ENCODE measurements around the gene ITGAX. TPM values are rescaled to one million over a fixed set of nuclear protein-coding genes. Genes with fewer than 3 reads are reported as not detected.

Gene ITGAX
- total RNA-seq, 1 donor from 2014 or later: 56.9 TPM

- no peaks in the 10 kb centered on the region for H3K27me3 Mint-ChIP-seq (ENCODE audit: low read depth)
- intact Hi-C loops (cut with micrococcal nuclease): loop anchor here (10.0 kb wide), 1 partner anchor 163 kb away; no protein-coding TSS in a partner anchor
- no peaks in the 10 kb centered on the region for H3K36me3 Mint-ChIP-seq (ENCODE audit: low read depth)
- peak; percentile 58 for DNase-seq (ENCODE audit: low spot score)
- H3K4me1 Mint-ChIP-seq (ENCODE audit: low read depth): peaks cover 32% of the 10 kb centered on the region
- no peak overlapping the region for H3K27ac Mint-ChIP-seq
- no peak overlapping the region for H3K4me3 Mint-ChIP-seq (ENCODE audit: low read depth)
- H3K9me3 Mint-ChIP-seq: no peaks in the 10 kb centered on the region
Observed at GRCh38 chr16:31427441-31428278, 72.7 kb downstream of the ITGAX start.

GRCh38 chr16:31428279-31428597 lies 73.3 kb downstream of the ITGAX start, which contains the start of gene COX6A2:
COX6A2 (minus strand) TSS chr16:31428360; CDS start chr16:31428325, 35 bp downstream.
- Mint-ChIP-seq H3K4me1 (ENCODE audit: low read depth) (peaks cover 27% of the 10 kb centered on the region), H3K27ac (no peak within 1 kb of the TSS), H3K9me3 (no peaks in the 10 kb centered on the region), H3K4me3 (ENCODE audit: low read depth) (no peak within 1 kb of the TSS), H3K27me3 (ENCODE audit: low read depth) (no peaks in the 10 kb centered on the region), H3K36me3 (ENCODE audit: low read depth) (no peaks in the 10 kb centered on the region)
- intact Hi-C loops (cut with micrococcal nuclease): loop anchor here (10.0 kb wide), 1 partner anchor 163 kb away; no protein-coding TSS in a partner anchor
- no peak for DNase-seq (ENCODE audit: low spot score)

- H3K4me3 Mint-ChIP-seq (ENCODE audit: low read depth): no peak overlapping the region
Observed at GRCh38 chr16:31428638-31429247, 73.8 kb downstream of the ITGAX start.

GRCh38 chr16:31429314-31429713 lies 74.3 kb downstream of the ITGAX start:
- intact Hi-C loops (cut with micrococcal nuclease): loop anchor here (10.0 kb wide), 1 partner anchor 165 kb away; no protein-coding TSS in a partner anchor
- no peak for DNase-seq (ENCODE audit: low spot score)
- H3K4me1 Mint-ChIP-seq (ENCODE audit: low read depth): peaks cover 18% of the 10 kb centered on the region
- H3K27me3 Mint-ChIP-seq (ENCODE audit: low read depth): no peaks in the 10 kb centered on the region
- no peak overlapping the region for H3K27ac Mint-ChIP-seq
- no peak overlapping the region for H3K4me3 Mint-ChIP-seq (ENCODE audit: low read depth)
- H3K9me3 Mint-ChIP-seq: no peaks in the 10 kb centered on the region
- H3K36me3 Mint-ChIP-seq (ENCODE audit: low read depth): no peaks in the 10 kb centered on the region

More at GRCh38 chr16:31428638-31429247, 73.8 kb downstream of the ITGAX start:
- H3K27me3 Mint-ChIP-seq (ENCODE audit: low read depth): no peaks in the 10 kb centered on the region
- H3K36me3 Mint-ChIP-seq (ENCODE audit: low read depth): no peaks in the 10 kb centered on the region
- intact Hi-C loops (cut with micrococcal nuclease): loop anchor here (10.0 kb wide), 1 partner anchor 164 kb away; no protein-coding TSS in a partner anchor
- no peak overlapping the region for H3K27ac Mint-ChIP-seq
- peaks cover 22% of the 10 kb centered on the region for H3K4me1 Mint-ChIP-seq (ENCODE audit: low read depth)
- DNase-seq (ENCODE audit: low spot score): no peak
- H3K9me3 Mint-ChIP-seq: no peaks in the 10 kb centered on the region

- Mint-ChIP-seq H3K27me3 (ENCODE audit: low read depth) (no peaks in the 10 kb centered on the region), H3K9me3 (no peaks in the 10 kb centered on the region), H3K36me3 (ENCODE audit: low read depth) (no peaks in the 10 kb centered on the region), H3K4me3 (ENCODE audit: low read depth) (no peak overlapping the region), H3K4me1 (ENCODE audit: low read depth) (peaks cover 17% of the 10 kb centered on the region), H3K27ac (no peak overlapping the region)
- intact Hi-C loops (cut with micrococcal nuclease): loop anchor here (10.0 kb wide), 1 partner anchor 165 kb away; no protein-coding TSS in a partner anchor
- DNase-seq (ENCODE audit: low spot score): no peak
Observed at GRCh38 chr16:31429796-31430195, 74.8 kb downstream of the ITGAX start.

GRCh38 chr16:31430380-31431052 lies 75.5 kb downstream of the ITGAX start:
- Mint-ChIP-seq H3K27me3 (ENCODE audit: low read depth) (no peaks in the 10 kb centered on the region), H3K4me3 (ENCODE audit: low read depth) (no peak overlapping the region), H3K27ac (no peak overlapping the region), H3K4me1 (ENCODE audit: low read depth) (peaks cover 16% of the 10 kb centered on the region), H3K36me3 (ENCODE audit: low read depth) (no peaks in the 10 kb centered on the region), H3K9me3 (no peaks in the 10 kb centered on the region)
- intact Hi-C loops (cut with micrococcal nuclease): no loop called here
- no peak for DNase-seq (ENCODE audit: low spot score)

Other genes starting within 250 kb of the ITGAX start
- gene BCKDK, start 246.8 kb upstream of the ITGAX start, total RNA-seq: 47.5 and 50.0 TPM in 2 replicates
- gene KAT8, start 237.5 kb upstream of the ITGAX start, total RNA-seq: 60.5 and 61.2 TPM in 2 replicates
- not detected in 2 replicates for gene PRSS8, start 219.4 kb upstream of the ITGAX start, total RNA-seq
- gene PRSS36, start 205.1 kb upstream of the ITGAX start, total RNA-seq: 0.07 and 0.14 TPM in 2 replicates
- gene FUS, start 175.0 kb upstream of the ITGAX start, total RNA-seq: 874 and 904 TPM in 2 replicates
- 15.1 and 15.3 TPM in 2 replicates for gene PYCARD, start 152.4 kb upstream of the ITGAX start, total RNA-seq
- gene TRIM72, start 141.1 kb upstream of the ITGAX start, total RNA-seq: 0.11 TPM in 1 of 2 replicates, not detected in the other
- not detected in 2 replicates for gene PYDC1, start 138.0 kb upstream of the ITGAX start, total RNA-seq
- 7.0 and 8.4 TPM in 2 replicates for gene ITGAM, start 95.2 kb upstream of the ITGAX start, total RNA-seq
- gene ITGAD, start 38.2 kb downstream of the ITGAX start, total RNA-seq: 0.18 and 0.21 TPM in 2 replicates
- not detected in 2 replicates for gene COX6A2, start 73.2 kb downstream of the ITGAX start, total RNA-seq
- 0.27 and 0.41 TPM in 2 replicates for gene ZNF843, start 87.6 kb downstream of the ITGAX start, total RNA-seq
- 10.5 and 10.6 TPM in 2 replicates for gene ARMC5, start 104.3 kb downstream of the ITGAX start, total RNA-seq
- 1.2 and 1.7 TPM in 2 replicates for gene TGFB1I1, start 117.0 kb downstream of the ITGAX start, total RNA-seq
- not detected in 2 replicates for gene SLC5A2, start 127.9 kb downstream of the ITGAX start, total RNA-seq
- 41.2 and 43.8 TPM in 2 replicates for gene RUSF1, start 153.2 kb downstream of the ITGAX start, total RNA-seq
- gene AHSP, start 172.7 kb downstream of the ITGAX start, total RNA-seq: not detected in 2 replicates

Data from activated T-helper 2 cell treated with anti-CD3 and anti-CD28 coated beads, Interferon-gamma antibody, Interleukin-2, Interleukin-4, amounts not matched to agents 10 μg/mL and 5 μg/mL and 100 μg/mL, durations not matched to agents 14 hours and 24 hours and 36 hours (primary cell).